Neural progenitor cell (in vitro differentiated cells): ENCODE results near the gene LDLRAD4. TPM values are rescaled to one million over a fixed set of nuclear protein-coding genes. Genes with fewer than 3 reads are reported as not detected.

Source experiments
- DNase-seq: peaks from one replicate; pipeline ENCODE4 v3.0.0-alpha.2; 2016; ENCODE audit warnings: low spot score
- H2AFZ ChIP-seq: fragments of 200-600 bp; sonication (generic); replicated peaks from 2 replicates; pipeline ENCODE4 v1.6.1; 2016; ENCODE audit warnings: antibody characterized with exemption
- H3F3A ChIP-seq: fragments of 200-600 bp; sonication (generic); 2 replicates; pipeline ENCODE4 v1.6.1; 2016; ENCODE audit warnings: antibody characterized with exemption, low read depth
- H3K27ac ChIP-seq: fragments of 200-600 bp; sonication (generic); 2 replicates; pipeline ENCODE4 v1.5.1; 2016; ENCODE audit warnings: mild to moderate bottlenecking
- H3K27me3 ChIP-seq: fragments of 200-600 bp; sonication (generic); 2 replicates; pipeline ENCODE4 v1.6.1; 2016; ENCODE audit warnings: mild to moderate bottlenecking, moderate library complexity
- H3K36me3 ChIP-seq: fragments of 200-600 bp; sonication (generic); 2 replicates; pipeline ENCODE4 v1.5.1; 2016
- H3K4me1 ChIP-seq: fragments of 200-600 bp; sonication (generic); 2 replicates; pipeline ENCODE4 v1.6.1; 2016; ENCODE audit warnings: mixed run types
- H3K4me2 ChIP-seq: fragments of 200-600 bp; sonication (generic); 2 replicates; pipeline ENCODE4 v1.6.1; 2016
- H3K4me3 ChIP-seq: fragments of 200-600 bp; sonication (generic); 2 replicates; pipeline ENCODE4 v1.5.1; 2016
- H3K79me2 ChIP-seq: fragments of 200-600 bp; sonication (generic); 2 replicates; pipeline ENCODE4 v1.6.1; 2016; ENCODE audit warnings: low read depth
- H3K9ac ChIP-seq: fragments of 200-600 bp; sonication (generic); 2 replicates; pipeline ENCODE4 v1.6.1; 2016
- H3K9me3 ChIP-seq: fragments of 200-600 bp; sonication (generic); 2 replicates; pipeline ENCODE4 v1.5.1; 2016; ENCODE audit warnings: low read depth
- H4K20me1 ChIP-seq: fragments of 200-600 bp; sonication (generic); 2 replicates; pipeline ENCODE4 v1.6.1; 2016; ENCODE audit warnings: low read depth
- H3K27ac Mint-ChIP-seq: 3 replicates; pipeline ENCODE4 v1.8.0; 2021; ENCODE audit warnings: mixed read lengths
- H3K27me3 Mint-ChIP-seq: 2 replicates; pipeline ENCODE4 v1.8.0; 2022; ENCODE audit warnings: low read depth, mild to moderate bottlenecking, inconsistent platforms, moderate library complexity, mixed read lengths; ENCODE audit not compliant: insufficient read depth
- H3K36me3 Mint-ChIP-seq: 3 replicates; pipeline ENCODE4 v1.8.0; 2021; ENCODE audit warnings: mixed read lengths
- H3K4me1 Mint-ChIP-seq: 3 replicates; pipeline ENCODE4 v1.8.0; 2021; ENCODE audit warnings: mixed read lengths
- H3K4me3 Mint-ChIP-seq: 3 replicates; pipeline ENCODE4 v1.8.0; 2021; ENCODE audit warnings: mild to moderate bottlenecking, moderate library complexity, mixed read lengths
- H3K9me3 Mint-ChIP-seq: 3 replicates; pipeline ENCODE4 v1.8.0; 2020; ENCODE audit warnings: mixed read lengths
- CTCF ChIP-seq: fragments of 200-600 bp; sonication (generic); IDR thresholded peaks from 2 replicates; pipeline ENCODE4 v1.5.1; 2017; ENCODE audit warnings: antibody characterized with exemption, mild to moderate bottlenecking
- EZH2 ChIP-seq: fragments of 200-600 bp; sonication (generic); IDR thresholded peaks from 2 replicates; pipeline ENCODE4 v1.6.1; 2017; ENCODE audit warnings: antibody characterized with exemption, mild to moderate bottlenecking, moderate library complexity
- EZH2phosphoT487 ChIP-seq: fragments of 200-600 bp; sonication (generic); IDR thresholded peaks from 2 replicates; pipeline ENCODE4 v1.6.1; 2017; ENCODE audit warnings: antibody characterized with exemption
- total RNA-seq: library from RNA; depleted of rRNA; stranded (reverse); fragments of >200 nt; gene quantifications from 2 replicates; pipeline ENCODE4 v1.2.3, GENCODE V29; 2015; ENCODE audit warnings: low replicate concordance

LDLRAD4 gene
- total RNA-seq, 1 donor from 2014 or later = 0.65 TPM

GRCh38 chr18:13558124-13558523 lies 339.6 kb downstream of the LDLRAD4 start:
- Mint-ChIP-seq H3K27me3 (peaks cover 2% of the 10 kb centered on the region), H3K27ac (no peak overlapping the region), H3K4me1 (peaks cover 4% of the 10 kb centered on the region), H3K36me3 (no peaks in the 10 kb centered on the region), H3K4me3 (no peak overlapping the region), H3K9me3 (no peaks in the 10 kb centered on the region)
- Histone ChIP-seq H3K36me3 (no peaks in the 10 kb centered on the region), H3F3A (no peaks in the 10 kb centered on the region), H3K27me3 (no peaks in the 10 kb centered on the region), H3K27ac (no peak overlapping the region), H3K9ac (no peak overlapping the region), H3K4me1 (no peaks in the 10 kb centered on the region), H3K4me2 (no peak overlapping the region), H3K79me2 (no peaks in the 10 kb centered on the region), H2AFZ (no peak overlapping the region), H4K20me1 (no peaks in the 10 kb centered on the region), H3K9me3 (no peaks in the 10 kb centered on the region), H3K4me3 (no peak overlapping the region)
- no peak for TF ChIP-seq EZH2
- no peak for TF ChIP-seq EZH2phosphoT487
- TF ChIP-seq CTCF = peak; percentile 77
- peak; percentile 67 for DNase-seq

GRCh38 chr18:13558790-13559189 lies 340.2 kb downstream of the LDLRAD4 start:
- no peak for DNase-seq
- no peaks in the 10 kb centered on the region for H3F3A ChIP-seq
- Mint-ChIP-seq H3K4me3 (no peak overlapping the region), H3K27ac (no peak overlapping the region), H3K4me1 (peaks cover 4% of the 10 kb centered on the region), H3K36me3 (no peaks in the 10 kb centered on the region), H3K27me3 (peaks cover 2% of the 10 kb centered on the region), H3K9me3 (no peaks in the 10 kb centered on the region)
- no peaks in the 10 kb centered on the region for H3K4me1 ChIP-seq
- no peaks in the 10 kb centered on the region for H3K36me3 ChIP-seq
- H3K4me3 ChIP-seq = no peak overlapping the region
- no peak overlapping the region for H3K27ac ChIP-seq
- H3K9me3 ChIP-seq = no peaks in the 10 kb centered on the region
- TF ChIP-seq EZH2 (no peak), EZH2phosphoT487 (no peak), CTCF (no peak)
- no peak overlapping the region for H3K4me2 ChIP-seq
- H3K9ac ChIP-seq = no peak overlapping the region
- H3K27me3 ChIP-seq = no peaks in the 10 kb centered on the region
- H4K20me1 ChIP-seq = no peaks in the 10 kb centered on the region
- H2AFZ ChIP-seq = no peak overlapping the region
- no peaks in the 10 kb centered on the region for H3K79me2 ChIP-seq

GRCh38 chr18:13559754-13560153 lies 341.2 kb downstream of the LDLRAD4 start:
- Mint-ChIP-seq H3K36me3 (no peaks in the 10 kb centered on the region), H3K27ac (no peak overlapping the region), H3K27me3 (peaks cover 2% of the 10 kb centered on the region), H3K9me3 (no peaks in the 10 kb centered on the region), H3K4me1 (peaks cover 4% of the 10 kb centered on the region), H3K4me3 (no peak overlapping the region)
- H3F3A ChIP-seq = no peaks in the 10 kb centered on the region
- no peak overlapping the region for H3K9ac ChIP-seq
- no peaks in the 10 kb centered on the region for H3K9me3 ChIP-seq
- H3K27ac ChIP-seq = no peak overlapping the region
- no peak overlapping the region for H3K4me2 ChIP-seq
- no peaks in the 10 kb centered on the region for H3K79me2 ChIP-seq
- no peak for DNase-seq
- no peak overlapping the region for H3K4me3 ChIP-seq
- H3K36me3 ChIP-seq = no peaks in the 10 kb centered on the region
- H3K4me1 ChIP-seq = no peaks in the 10 kb centered on the region
- no peaks in the 10 kb centered on the region for H3K27me3 ChIP-seq
- no peak for TF ChIP-seq EZH2
- no peak for TF ChIP-seq EZH2phosphoT487
- no peak for TF ChIP-seq CTCF
- no peak overlapping the region for H2AFZ ChIP-seq
- H4K20me1 ChIP-seq = no peaks in the 10 kb centered on the region

- TF ChIP-seq EZH2phosphoT487 = no peak
- no peak for TF ChIP-seq EZH2
- no peak for TF ChIP-seq CTCF
- no peaks in the 10 kb centered on the region for H3K9me3 Mint-ChIP-seq
- H3K27me3 Mint-ChIP-seq = peaks cover 2% of the 10 kb centered on the region
- DNase-seq = no peak
- Histone ChIP-seq H3K79me2 (no peaks in the 10 kb centered on the region), H3K27ac (no peak overlapping the region), H2AFZ (no peak overlapping the region), H4K20me1 (no peaks in the 10 kb centered on the region), H3K27me3 (no peaks in the 10 kb centered on the region), H3K9ac (no peak overlapping the region), H3K4me1 (no peaks in the 10 kb centered on the region), H3F3A (no peaks in the 10 kb centered on the region), H3K9me3 (no peaks in the 10 kb centered on the region), H3K4me3 (no peak overlapping the region), H3K4me2 (no peak overlapping the region), H3K36me3 (no peaks in the 10 kb centered on the region)
- peaks cover 4% of the 10 kb centered on the region for H3K4me1 Mint-ChIP-seq
- no peak overlapping the region for H3K27ac Mint-ChIP-seq
- no peaks in the 10 kb centered on the region for H3K36me3 Mint-ChIP-seq
- no peak overlapping the region for H3K4me3 Mint-ChIP-seq
Observed at GRCh38 chr18:13560306-13560705, 341.7 kb downstream of the LDLRAD4 start.
